ENCODE measurements around the gene KIF21A.

KIF21A gene, protein sequence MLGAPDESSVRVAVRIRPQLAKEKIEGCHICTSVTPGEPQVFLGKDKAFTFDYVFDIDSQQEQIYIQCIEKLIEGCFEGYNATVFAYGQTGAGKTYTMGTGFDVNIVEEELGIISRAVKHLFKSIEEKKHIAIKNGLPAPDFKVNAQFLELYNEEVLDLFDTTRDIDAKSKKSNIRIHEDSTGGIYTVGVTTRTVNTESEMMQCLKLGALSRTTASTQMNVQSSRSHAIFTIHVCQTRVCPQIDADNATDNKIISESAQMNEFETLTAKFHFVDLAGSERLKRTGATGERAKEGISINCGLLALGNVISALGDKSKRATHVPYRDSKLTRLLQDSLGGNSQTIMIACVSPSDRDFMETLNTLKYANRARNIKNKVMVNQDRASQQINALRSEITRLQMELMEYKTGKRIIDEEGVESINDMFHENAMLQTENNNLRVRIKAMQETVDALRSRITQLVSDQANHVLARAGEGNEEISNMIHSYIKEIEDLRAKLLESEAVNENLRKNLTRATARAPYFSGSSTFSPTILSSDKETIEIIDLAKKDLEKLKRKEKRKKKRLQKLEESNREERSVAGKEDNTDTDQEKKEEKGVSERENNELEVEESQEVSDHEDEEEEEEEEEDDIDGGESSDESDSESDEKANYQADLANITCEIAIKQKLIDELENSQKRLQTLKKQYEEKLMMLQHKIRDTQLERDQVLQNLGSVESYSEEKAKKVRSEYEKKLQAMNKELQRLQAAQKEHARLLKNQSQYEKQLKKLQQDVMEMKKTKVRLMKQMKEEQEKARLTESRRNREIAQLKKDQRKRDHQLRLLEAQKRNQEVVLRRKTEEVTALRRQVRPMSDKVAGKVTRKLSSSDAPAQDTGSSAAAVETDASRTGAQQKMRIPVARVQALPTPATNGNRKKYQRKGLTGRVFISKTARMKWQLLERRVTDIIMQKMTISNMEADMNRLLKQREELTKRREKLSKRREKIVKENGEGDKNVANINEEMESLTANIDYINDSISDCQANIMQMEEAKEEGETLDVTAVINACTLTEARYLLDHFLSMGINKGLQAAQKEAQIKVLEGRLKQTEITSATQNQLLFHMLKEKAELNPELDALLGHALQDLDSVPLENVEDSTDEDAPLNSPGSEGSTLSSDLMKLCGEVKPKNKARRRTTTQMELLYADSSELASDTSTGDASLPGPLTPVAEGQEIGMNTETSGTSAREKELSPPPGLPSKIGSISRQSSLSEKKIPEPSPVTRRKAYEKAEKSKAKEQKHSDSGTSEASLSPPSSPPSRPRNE (N-terminal part only)

DNA sequence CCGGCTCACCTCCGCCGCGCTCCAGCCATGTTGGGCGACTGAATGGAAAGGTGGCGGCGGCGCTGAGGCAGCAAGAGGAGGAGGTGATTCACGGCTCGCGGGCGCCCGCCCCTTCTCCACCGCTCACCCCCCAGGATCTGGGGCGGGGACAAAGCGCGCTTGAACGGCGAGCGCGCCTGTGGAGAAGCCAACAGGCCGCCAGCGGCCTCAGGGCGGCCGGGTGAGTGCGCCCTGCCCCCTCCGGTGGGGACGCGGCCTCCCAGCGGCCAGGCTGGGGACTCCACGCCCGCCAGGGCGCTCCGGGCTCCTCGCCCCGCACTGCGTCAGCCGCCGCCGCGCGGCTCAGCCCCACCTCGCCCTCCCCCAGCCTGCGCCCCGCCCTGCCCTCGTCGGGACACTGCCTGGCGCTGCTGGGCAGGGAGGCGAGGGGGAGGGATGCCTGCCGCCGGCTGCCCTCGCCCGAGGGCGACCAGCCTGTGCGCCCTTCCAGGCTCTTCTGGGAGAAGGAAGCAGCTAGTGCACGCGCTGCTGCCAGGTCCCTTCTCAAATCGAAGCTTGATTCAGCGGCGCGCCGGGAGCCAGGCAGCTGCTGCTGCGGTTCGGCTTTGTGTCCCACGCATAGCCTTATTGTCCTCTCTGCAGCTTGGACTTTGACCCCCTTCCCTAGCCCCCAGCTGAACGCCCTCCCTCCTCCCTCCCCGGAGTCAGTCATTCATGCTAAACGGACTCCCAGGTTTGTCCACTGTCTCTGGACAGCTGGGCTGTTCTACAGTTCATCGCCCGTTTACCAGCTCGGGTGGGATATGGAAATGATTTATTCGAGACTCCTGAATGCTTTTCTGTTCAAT is at the start of gene KIF21A:
Gene KIF21A (minus strand): TSS at position 40 of the 848 bp plus-strand sequence. CDS start 150 bp downstream, outside the sequence.
- peak; percentile 94 for DNase-seq (ENCODE audit: low read depth)

DNA sequence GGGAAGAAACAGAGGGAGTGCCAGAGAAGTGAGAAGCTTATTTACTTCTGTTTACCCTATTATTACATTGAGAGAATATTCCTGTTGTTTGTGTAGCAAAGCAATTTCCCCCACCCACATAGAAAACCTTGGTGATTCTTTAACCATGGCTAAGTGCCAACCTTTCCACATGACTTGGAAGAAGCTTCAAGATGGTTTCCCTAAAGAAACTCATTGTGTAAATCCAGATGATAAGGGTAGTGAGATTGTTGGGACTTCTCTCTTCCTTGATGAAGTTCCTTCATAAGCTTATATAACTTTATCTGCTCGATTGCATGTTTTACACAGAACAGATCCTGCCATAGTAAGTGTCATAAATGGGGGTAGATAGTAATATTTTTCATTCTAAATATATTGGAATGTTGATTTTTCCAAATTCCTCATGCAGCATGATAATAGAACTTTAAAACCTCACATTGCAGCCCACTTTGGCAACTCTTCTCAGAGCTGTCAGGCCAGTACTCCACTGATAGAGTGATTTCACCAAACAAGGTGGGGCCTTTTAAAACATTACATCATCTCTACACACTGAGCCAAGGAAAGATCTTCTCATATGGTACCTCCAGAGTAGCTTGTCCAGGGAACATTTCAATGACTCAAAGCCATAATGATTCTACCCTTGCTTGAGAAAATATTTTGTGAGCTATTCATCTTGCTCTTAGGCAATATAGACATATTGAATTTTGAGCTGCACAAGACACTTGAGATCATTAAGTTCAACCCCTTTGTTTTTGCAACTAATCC is 47.8 kb upstream of the KIF21A start:
- DNase-seq (ENCODE audit: low read depth) = peak; percentile 83
- TF ChIP-seq, protein P1, sequence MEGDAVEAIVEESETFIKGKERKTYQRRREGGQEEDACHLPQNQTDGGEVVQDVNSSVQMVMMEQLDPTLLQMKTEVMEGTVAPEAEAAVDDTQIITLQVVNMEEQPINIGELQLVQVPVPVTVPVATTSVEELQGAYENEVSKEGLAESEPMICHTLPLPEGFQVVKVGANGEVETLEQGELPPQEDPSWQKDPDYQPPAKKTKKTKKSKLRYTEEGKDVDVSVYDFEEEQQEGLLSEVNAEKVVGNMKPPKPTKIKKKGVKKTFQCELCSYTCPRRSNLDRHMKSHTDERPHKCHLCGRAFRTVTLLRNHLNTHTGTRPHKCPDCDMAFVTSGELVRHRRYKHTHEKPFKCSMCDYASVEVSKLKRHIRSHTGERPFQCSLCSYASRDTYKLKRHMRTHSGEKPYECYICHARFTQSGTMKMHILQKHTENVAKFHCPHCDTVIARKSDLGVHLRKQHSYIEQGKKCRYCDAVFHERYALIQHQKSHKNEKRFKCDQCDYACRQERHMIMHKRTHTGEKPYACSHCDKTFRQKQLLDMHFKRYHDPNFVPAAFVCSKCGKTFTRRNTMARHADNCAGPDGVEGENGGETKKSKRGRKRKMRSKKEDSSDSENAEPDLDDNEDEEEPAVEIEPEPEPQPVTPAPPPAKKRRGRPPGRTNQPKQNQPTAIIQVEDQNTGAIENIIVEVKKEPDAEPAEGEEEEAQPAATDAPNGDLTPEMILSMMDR (IDR thresholded peaks at IDR 0.05; ENCODE audit: low read length, missing control alignments) = no peak
- no peak overlapping the region for H3K4me3 ChIP-seq (replicated peaks; ENCODE audit: low read depth, low read length)

More for the DNA sequence above, at the start of gene KIF21A:
- H3K4me3 ChIP-seq (replicated peaks; ENCODE audit: low read depth, low read length) = peak within 1 kb of the TSS; percentile 74
- TF ChIP-seq, protein P1 (IDR thresholded peaks at IDR 0.05; ENCODE audit: low read length, missing control alignments) = peak; percentile 16

DNA sequence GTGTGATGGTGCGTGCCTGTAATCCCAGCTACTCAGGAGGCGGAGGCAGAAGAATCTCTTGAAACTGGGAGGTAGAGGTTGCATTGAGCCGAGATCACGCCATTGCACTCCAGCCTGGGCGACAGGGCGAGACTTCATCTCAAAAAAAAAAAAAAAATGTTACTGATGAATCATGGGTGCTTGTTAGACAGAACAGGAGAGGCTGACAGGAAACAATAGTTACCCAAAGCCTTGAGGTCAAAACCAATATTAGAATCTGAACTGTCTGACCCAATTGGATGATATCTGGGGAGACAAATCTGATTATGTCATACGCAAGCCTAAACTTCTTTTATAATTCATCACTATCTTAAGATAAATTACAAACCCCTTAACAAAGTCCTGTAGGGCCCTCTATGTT is 40.7 kb upstream of the KIF21A start:
- TF ChIP-seq, protein P1 (IDR thresholded peaks at IDR 0.05; ENCODE audit: low read length, missing control alignments) = no peak
- no peak overlapping the region for H3K4me3 ChIP-seq (replicated peaks; ENCODE audit: low read depth, low read length)
- no peak for DNase-seq (ENCODE audit: low read depth)

DNA sequence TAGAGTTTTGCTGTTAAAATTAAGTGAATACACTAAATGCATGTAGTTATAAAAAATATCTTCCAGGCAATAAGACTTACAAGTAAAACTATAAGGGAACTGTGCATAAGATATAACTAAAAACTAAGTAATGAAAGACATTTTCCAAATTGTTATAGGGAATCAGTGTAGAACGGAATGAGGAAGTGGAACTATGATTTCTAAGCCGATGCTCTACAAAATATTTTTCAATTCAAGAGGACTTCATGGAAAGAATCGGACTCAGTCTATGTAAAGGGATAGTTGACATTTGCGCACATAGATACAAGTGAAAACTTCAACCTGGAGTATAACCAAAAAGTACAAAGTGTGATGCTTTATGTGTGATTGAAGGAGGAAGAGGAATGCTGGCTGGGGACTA is 40.1 kb upstream of the KIF21A start:
- H3K4me3 ChIP-seq (replicated peaks; ENCODE audit: low read depth, low read length) = no peak overlapping the region
- TF ChIP-seq, protein P1 (IDR thresholded peaks at IDR 0.05; ENCODE audit: low read length, missing control alignments) = no peak
- no peak for DNase-seq (ENCODE audit: low read depth)

DNA sequence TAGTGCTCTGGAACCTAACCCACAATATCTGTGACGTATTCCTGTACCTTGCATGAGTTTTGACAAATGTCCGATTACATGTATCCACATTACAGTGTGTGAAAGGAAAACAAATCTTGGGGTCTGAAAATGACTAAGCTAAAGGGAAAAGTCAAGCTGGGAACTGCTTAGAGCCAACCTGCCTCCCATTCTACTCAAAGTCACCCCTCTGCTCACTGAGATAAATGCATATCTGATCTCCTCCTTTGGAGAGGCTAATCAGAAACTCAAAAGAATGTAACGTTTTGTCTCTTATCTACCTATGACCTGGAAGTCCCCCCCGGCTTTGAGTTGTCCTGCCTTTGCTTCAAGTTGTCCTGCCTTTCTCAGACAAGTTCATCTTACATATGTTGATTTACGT is 34.0 kb upstream of the KIF21A start:
- TF ChIP-seq, protein P1 (IDR thresholded peaks at IDR 0.05; ENCODE audit: low read length, missing control alignments) = no peak
- DNase-seq (ENCODE audit: low read depth) = no peak
- no peak overlapping the region for H3K4me3 ChIP-seq (replicated peaks; ENCODE audit: low read depth, low read length)

Measured in fibroblast of pulmonary artery (primary cell).